GM04504 (cell line): ENCODE results near the gene HS3ST3A1.

Experiments
- DNase-seq: peaks from one replicate; pipeline ENCODE4 v3.0.0-alpha.2; 2012; ENCODE audit warnings: low read depth

Gene HS3ST3A1

DNA sequence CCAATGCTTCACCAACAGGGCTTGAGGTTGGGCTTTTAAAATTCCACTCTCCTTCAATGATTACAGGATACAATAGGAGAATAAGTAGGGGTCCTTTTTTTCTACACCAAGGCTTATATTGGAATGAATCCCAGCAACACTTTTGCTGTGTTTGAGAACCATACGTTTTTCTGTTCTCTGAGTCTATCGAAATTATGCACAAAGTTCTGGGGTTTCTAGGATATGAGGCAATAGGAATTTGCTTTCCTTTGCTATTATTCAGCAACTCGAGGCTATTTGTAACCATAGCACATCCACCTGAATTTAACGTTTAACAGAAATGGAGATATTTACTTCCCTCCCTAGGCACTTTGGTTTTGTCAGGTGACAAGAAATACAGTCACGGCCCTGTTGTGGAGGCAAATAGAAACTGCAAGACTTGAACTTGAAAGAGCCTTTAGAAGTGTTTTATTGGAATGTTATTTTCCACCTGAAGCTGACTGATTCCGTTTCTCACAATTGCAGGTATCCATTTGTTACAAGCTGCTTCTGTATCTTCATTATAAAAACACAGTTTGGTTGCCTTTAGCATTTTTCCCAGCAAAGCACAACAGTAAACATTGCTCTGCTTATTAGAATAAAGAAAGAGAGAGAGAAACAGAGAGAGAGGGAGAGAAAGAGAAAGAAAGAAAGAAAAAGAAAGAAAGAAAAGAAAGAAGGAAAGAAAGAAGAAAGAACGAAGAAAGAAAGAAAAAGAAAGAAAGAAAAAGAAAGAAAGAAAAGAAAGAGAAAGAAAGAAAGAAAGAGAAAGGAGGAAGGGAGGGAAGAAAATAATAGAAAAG lies 109.6 kb downstream of the HS3ST3A1 start:
- DNase-seq: no peak

DNA sequence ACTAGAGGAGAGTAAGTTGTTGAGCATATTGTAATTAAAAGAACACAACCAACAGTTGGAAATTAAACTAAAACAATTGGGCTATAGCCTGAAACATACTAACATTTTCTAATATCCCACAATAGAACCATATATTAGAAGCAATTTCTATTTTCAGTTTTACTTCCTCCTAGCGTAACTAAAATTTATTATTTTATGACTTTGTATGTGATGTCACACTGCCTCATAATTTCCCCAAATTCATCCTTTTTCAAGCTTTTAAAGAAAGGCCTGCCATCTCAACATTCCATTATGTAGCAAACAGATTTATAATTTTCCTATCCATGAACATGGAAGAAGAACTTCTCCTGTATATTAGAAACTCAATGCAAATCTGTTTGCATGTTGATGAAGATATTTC lies 110.2 kb downstream of the HS3ST3A1 start:
- no peak for DNase-seq

DNA sequence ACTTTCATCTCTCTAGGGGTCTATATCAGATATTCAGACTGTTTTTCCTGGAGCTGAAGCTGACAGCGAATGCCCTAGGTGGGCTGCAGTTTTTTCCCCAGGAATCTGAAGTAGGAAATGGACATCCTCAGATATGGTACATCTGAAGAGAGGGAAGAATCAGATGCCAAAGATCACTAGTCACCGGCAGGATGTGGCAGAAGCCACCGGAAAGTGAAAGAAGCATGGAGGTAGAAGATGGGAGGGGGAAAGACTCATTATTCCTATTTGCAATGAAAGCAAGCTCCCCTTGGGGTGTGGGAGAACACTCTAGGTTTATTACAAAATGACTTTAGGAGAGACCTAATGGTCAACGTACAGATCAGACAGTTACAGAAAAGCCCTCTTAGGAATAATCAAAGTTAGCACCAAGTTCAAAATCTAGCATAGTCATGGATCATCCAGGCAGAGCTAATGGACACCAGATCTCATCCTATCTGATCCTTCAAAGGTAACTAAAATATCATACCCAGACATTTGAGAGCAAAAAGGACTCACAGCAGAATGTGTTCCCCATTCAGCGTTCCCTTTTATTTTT lies 110.7 kb downstream of the HS3ST3A1 start:
- DNase-seq: no peak

DNA sequence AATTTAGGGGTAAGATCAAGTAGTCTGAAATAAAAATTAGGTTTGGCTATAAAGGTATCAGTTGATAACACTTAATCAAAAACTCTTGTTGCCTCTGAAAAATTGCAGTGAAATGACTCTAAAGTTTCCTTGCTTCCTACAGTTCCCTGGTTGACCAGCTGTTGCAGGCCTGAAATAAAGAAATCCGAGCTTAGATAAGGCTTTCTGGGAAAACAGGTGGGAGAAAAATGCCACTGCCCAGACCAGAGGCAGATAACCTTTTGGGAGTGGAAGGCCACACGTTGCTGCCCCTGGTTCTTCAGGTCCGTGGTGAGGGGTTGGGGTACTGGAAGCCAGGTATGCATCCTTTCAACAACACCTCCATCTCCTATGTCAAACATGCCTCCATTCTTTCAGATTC lies 111.3 kb downstream of the HS3ST3A1 start:
- DNase-seq: no peak

DNA sequence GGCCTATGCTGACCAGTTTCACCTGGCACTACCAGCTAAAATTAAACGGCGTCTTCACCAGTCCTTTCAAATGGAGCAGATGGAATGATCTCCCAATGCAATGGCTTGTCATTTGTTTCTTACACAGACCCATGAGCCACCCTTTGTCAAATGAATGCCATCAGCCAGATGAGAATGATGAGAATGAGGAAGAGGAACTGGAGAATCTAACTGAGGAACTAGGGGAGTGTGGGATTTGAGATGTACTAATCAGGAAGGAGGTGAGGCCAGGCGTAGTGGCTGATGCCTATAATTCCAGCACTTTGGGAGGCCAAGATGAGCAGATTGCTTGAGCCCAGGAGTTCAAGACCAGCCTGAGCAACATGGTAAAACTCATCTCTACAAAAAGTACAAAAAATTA lies 116.4 kb downstream of the HS3ST3A1 start:
- DNase-seq: no peak

DNA sequence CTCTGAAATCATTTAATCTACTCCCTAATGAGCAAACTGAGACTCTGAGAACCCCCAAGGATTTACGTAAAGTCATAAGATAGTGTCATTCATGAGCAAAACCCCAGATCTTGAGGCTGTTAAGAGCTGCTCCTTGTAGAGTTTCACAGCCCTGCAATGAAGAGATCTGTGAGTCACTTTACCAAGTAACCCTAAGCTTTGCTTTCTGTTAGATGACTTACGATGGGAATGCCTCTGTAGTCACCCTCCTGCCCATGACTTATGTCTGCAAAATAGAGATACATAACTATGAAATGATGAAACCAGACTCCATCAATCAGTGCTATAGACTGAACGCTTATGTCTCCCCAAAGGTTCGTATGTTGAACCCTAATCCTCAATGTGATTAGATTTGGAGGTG lies 117.7 kb downstream of the HS3ST3A1 start:
- peak; percentile 18 for DNase-seq

DNA sequence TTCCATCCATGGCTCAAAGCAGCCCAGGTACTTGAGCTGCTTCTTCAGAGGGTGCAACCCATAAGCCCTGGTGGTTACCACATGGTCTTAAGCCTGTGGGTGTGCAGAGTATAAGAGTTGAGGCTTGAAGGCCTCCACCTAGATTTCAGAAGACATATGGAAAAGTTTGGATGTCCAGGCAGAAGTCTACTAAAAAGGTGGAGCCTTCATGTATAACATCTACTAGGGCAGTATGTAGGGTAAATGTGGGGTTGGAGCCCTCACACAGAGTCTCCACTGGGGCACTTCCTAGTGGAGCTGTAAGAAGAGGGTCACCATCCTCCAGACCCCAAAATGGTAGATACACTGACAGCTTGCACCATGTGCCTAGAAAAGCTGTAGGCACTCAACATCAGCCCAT lies 120.9 kb downstream of the HS3ST3A1 start:
- DNase-seq: no peak

DNA sequence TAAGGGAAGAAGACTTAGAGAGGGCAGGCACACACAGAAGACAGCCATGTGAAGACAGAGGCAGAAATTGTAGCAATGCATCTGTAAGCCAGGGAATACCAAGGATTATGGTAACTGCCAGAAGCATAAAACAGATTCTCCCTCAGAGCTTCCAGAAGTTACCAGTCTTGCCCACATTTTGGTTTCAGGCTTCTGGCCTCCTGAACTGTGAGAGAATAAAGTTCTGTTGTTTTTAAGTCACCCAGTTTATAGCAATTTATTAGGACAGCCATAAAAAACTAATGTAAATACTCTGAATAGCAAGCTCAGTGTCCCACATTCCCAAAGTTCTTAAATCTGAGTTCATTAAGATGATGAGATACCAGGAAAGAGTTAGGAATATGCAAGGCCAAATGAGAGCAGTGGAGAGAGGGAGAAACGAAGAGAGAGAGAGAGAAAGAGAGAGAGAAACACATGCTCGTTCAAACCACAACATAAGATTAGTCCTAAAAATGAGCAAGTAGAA lies 123.4 kb downstream of the HS3ST3A1 start:
- no peak for DNase-seq

DNA sequence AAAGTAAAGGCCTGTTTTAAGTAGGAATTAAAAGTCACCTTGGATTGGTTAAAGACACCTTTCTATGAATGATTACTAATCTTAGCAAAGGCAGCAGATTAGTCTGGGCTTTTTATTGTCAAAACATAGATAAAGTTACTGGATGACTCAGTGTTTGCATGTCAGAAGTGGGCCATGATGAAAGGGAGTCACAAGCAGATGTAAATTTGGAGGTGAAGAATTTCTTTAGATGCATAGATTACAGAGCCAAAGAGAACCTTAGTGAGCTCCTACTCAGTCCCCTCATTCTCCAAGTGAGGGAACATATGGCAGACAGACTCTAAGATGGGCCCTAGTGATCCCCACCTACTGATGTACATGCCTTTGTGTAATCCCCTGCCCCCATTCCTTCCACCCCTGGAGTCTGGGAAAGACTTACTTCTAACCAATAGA lies 124.5 kb downstream of the HS3ST3A1 start:
- peak; percentile 30 for DNase-seq

DNA sequence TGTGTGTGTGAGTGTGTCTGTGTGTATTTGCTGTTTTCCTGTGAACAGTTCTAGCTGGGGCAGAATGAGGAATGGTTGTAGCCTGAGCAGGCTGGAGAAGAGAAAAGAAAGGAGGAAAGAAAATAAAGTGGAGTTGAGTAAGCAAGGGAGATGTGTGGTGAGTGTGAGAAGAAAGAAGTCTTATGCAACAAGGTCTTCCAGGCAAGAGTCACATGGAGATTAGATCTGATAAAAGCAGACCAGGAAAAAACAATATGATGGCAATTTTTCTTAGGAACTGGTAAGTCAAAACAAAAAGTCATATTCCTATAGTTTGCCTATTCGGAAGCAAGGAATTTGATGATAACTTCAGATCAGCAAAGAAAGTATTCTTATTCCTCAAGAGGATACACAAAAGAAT lies 125.0 kb downstream of the HS3ST3A1 start:
- DNase-seq: no peak

DNA sequence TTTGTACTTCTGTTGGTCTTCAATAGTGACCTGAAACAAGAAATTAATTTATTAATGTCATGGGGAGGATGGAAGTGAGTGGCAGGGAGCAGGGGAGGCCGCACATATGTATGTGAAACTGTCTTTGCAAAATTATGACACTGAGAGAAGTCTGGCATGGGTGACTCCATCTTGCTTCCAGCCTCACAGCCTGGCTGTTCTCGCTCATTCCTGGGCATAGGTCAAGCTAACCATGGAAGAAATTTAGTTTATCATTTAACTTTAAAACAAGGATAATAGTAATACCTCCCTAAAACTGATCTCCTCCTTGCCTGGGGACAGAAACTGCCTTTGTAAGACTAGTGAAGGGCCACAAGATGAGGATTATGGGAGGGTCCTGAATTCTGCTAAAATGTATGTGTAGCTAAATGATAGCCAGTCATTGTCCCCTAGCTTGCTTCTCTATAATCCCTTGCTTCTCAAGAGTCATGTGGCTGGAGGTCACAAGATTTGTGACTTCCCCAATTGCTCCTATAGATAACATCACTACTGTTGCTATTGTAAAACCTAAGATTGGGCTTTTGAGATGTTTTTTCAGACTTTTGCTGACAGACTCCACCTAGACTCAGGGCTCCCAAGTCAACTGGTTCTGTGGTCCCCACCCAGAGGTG lies 126.0 kb downstream of the HS3ST3A1 start:
- no peak for DNase-seq

DNA sequence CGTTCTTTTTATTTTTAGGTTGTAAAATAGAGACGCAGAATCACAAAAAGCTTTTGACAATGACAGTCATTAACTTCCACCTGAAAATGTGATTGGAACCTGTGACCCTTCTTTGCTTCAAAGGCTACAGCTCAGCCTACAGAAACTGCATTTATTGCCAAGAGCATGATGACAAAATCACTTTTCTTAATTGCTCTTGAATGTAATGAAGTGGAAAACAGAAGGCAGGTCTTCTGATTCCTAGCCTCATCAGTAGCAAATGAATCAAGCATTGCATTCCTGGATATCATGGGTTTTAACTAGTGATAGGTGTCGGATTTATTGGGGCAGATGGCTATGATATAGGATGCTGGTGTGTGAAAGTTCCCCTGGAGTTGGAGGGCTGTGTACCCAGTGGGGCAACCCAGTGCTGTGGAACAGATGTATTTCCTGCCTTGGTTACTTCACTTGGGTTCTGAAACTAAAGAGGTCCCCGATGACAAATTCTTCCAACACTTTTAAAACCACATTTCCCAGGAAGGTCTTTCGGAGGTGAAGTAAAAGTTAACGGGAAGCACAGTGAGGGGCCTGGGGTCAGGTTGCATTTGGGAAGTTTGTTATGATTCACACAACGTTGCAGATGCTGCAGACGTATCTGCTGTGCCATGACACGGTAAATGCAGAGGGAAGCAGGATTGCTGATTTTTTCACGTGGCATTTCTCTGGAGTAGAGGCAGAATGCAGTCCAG lies 127.5 kb downstream of the HS3ST3A1 start:
- no peak for DNase-seq

DNA sequence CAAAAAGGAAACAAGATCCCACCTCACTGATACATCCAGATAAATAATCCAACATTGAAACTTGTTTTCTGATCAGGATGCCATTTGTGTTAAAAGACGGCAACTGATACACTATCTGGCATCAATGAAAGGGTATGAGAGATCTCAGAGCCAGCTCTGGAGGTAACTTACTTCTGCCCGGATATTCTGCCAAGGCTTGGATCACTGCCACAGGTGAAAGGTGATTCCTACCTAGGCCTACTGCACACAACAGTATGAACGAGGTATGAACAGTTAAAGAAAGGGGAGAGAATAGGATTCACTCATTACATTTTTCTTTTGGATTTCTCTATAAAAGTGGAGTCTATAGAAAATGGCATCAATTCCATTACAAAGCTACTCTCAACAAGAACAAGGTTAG lies 136.1 kb downstream of the HS3ST3A1 start:
- DNase-seq: no peak

DNA sequence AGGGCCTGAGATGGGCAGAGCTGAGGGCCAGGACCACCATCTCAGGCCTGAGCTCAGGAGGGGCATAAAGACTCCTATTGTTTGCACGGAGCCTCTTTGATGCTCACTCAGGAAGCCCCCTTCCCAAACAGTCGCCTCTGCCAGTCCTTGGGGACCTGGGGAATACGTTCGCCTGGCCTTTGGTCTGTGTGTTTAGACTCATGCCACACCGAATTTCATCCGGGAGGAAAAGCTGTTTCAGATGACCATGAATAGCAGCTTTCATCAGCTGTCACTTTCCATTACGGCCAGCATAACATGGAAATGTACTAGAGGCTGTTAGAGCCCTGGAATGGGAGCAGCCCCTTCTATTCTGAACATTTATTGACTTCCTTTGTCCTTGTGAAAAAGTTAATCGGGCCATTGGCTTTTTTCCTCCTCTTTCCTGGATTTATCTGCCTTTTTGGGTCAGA lies 139.0 kb downstream of the HS3ST3A1 start:
- no peak for DNase-seq

DNA sequence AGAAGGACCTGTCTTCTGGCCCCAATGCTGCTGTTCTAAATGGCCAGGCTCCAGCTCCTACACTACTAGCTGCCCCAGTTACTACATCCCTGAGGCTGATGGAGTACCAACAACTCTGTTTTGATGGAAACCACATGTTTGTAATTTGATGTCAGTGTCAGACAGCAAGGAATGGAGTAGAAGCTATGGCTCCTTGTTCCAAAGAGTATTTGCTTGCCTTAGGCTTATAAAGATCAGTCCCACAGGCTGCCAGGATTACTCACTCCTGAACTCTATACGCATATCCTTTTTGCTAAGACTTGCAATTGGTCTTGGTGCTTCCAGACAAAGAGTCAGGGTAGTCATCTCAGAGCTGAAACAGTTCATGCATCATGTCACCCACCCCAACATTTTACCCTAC lies 139.6 kb downstream of the HS3ST3A1 start:
- peak; percentile 67 for DNase-seq

DNA sequence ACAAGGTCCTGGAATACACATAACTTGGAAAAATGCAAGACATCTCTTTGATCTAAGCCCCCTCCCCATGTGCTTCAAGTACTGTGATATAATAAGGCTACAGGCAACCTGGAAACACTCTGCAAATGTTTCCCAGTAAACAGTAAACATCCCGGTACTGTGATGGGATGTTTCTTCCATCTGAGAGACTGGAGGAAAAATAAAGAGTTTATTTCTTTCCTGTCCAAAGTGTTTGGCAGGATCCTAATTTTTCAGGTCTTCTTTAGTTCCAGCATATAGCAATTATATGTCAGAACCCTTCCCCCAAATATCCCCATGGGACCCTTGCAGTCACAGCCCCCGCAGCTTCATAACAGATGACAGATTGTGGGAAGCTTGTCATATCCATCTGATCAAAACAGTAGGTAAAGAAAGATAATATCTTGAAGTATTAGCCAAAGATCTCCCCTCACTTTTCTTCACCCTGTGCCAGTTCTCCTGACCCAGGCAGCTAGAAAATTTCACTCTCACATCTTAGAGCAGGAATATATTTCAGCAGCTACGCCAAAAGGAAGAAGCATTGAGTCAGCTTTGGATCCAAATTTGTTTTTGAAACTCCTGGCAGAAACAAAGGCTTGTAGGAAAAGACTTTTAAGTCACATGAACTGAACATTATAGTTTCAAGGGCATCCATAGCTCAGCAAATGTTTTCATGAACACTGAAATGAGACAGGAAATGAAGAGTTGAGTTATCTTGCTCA lies 141.3 kb downstream of the HS3ST3A1 start:
- no peak for DNase-seq

DNA sequence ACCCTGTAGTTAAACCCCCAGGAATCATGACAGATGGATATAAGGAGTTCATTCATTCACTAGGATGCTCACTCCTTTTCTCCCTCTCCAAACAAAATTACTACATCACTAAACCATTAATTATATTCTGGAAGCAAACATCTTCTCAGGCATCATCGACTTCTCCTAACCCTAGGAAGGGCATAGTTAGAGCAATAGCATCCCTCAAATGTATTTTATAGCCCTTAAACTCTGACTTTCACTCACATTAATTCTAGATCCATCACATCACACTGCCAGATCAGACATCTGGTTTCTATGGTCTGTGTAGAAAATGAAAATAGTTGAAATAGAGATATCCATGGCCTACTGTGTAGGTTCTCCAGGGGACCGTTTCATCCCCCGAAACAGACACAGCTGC lies 143.9 kb downstream of the HS3ST3A1 start:
- DNase-seq: no peak
